ENCODE measurements around the gene RNASEL. TPM values are rescaled to one million over a fixed set of nuclear protein-coding genes. Genes with fewer than 3 reads are reported as not detected.

RNASEL gene
- total and polyA plus RNA-seq, 4 donors: 3.7 to 14.8 (median 9.0) TPM

GRCh38 chr1:182584746-182585145, 4.3 kb downstream of the RNASEL start:
- H3K27ac ChIP-seq (ENCODE audit: low read depth in 1 of 2, low read length in 1 of 2): no peak overlapping the region
- H3K36me3 ChIP-seq (ENCODE audit: control insufficient read depth in 4 of 4, insufficient read depth in 4 of 4, low read length in 4 of 4): peaks cover 0 to 16% (median 8%) of the 10 kb centered on the region in 4 donors
- DNase-seq (no peak), ATAC-seq (ENCODE audit: insufficient read depth, low FRiP score) (no peak)
- no peak for TF ChIP-seq CTCF (IDR thresholded peaks at IDR 0.05; ENCODE audit: control extremely low read depth, extremely low read depth)
- no peak overlapping the region for H3K4me3 ChIP-seq
- peaks cover 0 to 2% (median 0%) of the 10 kb centered on the region in 4 donors for H3K9me3 ChIP-seq (ENCODE audit: control insufficient read depth in 4 of 4, insufficient read depth in 3 of 4, low read length in 3 of 4)
- H3K9ac ChIP-seq (ENCODE audit: insufficient read depth in 1 of 2, low read length in 2 of 2): no peak overlapping the region
- 96% methylated on average over 4 of the region's 4 CpGs for WGBS, 2 donors
- H3K4me1 ChIP-seq (ENCODE audit: control insufficient read depth in 5 of 5, insufficient read depth in 5 of 5, low read length in 5 of 5): peaks cover 0 to 12% (median 3%) of the 10 kb centered on the region in 5 donors
- no peaks in the 10 kb centered on the region for H3K27me3 ChIP-seq (ENCODE audit: control insufficient read depth in 3 of 3, insufficient read depth in 3 of 3, low read length in 2 of 3)

DNA sequence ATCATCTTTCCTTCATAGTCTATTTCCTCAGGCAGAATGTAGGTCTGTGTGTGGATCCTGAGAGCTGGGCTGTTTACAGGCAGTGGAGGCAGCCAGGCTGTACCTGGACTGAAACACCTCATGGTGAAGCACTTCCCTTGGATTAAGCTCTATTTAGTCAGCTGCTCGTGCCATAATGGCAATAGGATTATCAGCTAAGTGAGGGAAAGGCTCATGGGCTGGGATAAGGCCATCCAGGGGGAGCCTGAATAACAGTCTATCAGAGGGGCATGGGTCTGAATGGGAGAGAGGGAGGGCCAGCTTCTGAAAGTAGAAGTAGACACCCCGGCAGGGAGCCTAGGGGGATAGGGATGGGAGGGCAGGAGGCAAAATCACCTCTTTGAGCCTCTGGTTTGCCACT, 8.3 kb downstream of the RNASEL start:
- DNase-seq (no peak), ATAC-seq (ENCODE audit: insufficient read depth, low FRiP score) (no peak)
- H3K27me3 ChIP-seq (ENCODE audit: control insufficient read depth in 3 of 3, insufficient read depth in 3 of 3, low read length in 2 of 3): no peaks in the 10 kb centered on the region
- H3K27ac ChIP-seq (ENCODE audit: low read depth in 1 of 2, low read length in 1 of 2): no peak overlapping the region
- peaks cover 0 to 6% (median 0%) of the 10 kb centered on the region in 5 donors for H3K4me1 ChIP-seq (ENCODE audit: control insufficient read depth in 5 of 5, insufficient read depth in 5 of 5, low read length in 5 of 5)
- no peak for TF ChIP-seq CTCF (IDR thresholded peaks at IDR 0.05; ENCODE audit: control extremely low read depth, extremely low read depth)
- H3K9ac ChIP-seq (ENCODE audit: insufficient read depth in 1 of 2, low read length in 2 of 2): no peak overlapping the region
- H3K4me3 ChIP-seq: no peak overlapping the region
- WGBS, 2 donors: 90 to 99% methylated on average over 2 of the region's 2 CpGs
- H3K9me3 ChIP-seq (ENCODE audit: control insufficient read depth in 4 of 4, insufficient read depth in 3 of 4, low read length in 3 of 4): peaks cover 0 to 2% (median 0%) of the 10 kb centered on the region in 4 donors
- peaks cover under 1 to 27% (median 10%) of the 10 kb centered on the region in 4 donors for H3K36me3 ChIP-seq (ENCODE audit: control insufficient read depth in 4 of 4, insufficient read depth in 4 of 4, low read length in 4 of 4)

- 75 to 81% methylated on average over 3 of the region's 3 CpGs for WGBS, 2 donors
- no peaks in the 10 kb centered on the region for H3K27me3 ChIP-seq (ENCODE audit: control insufficient read depth in 3 of 3, insufficient read depth in 3 of 3, low read length in 2 of 3)
- H3K9me3 ChIP-seq (ENCODE audit: control insufficient read depth in 4 of 4, insufficient read depth in 3 of 4, low read length in 3 of 4): peaks cover 0 to under 1% (median 0%) of the 10 kb centered on the region in 4 donors
- H3K36me3 ChIP-seq (ENCODE audit: control insufficient read depth in 4 of 4, insufficient read depth in 4 of 4, low read length in 4 of 4): peaks cover 6 to 24% (median 17%) of the 10 kb centered on the region in 4 donors
- DNase-seq (no peak), ATAC-seq (ENCODE audit: insufficient read depth, low FRiP score) (peak; percentile 34)
- no peak overlapping the region for H3K27ac ChIP-seq (ENCODE audit: low read depth in 1 of 2, low read length in 1 of 2)
- no peaks in the 10 kb centered on the region for H3K4me1 ChIP-seq (ENCODE audit: control insufficient read depth in 5 of 5, insufficient read depth in 5 of 5, low read length in 5 of 5)
- H3K9ac ChIP-seq (ENCODE audit: insufficient read depth in 1 of 2, low read length in 2 of 2): no peak overlapping the region
- TF ChIP-seq CTCF (IDR thresholded peaks at IDR 0.05; ENCODE audit: control extremely low read depth, extremely low read depth): no peak
- H3K4me3 ChIP-seq: no peak overlapping the region
Observed at GRCh38 chr1:182575540-182576149, 13.4 kb downstream of the RNASEL start.

GRCh38 chr1:182574156-182574555, 14.9 kb downstream of the RNASEL start:
- no peak overlapping the region for H3K9ac ChIP-seq (ENCODE audit: insufficient read depth in 1 of 2, low read length in 2 of 2)
- H3K27ac ChIP-seq (ENCODE audit: low read depth in 1 of 2, low read length in 1 of 2): no peak overlapping the region
- TF ChIP-seq CTCF (IDR thresholded peaks at IDR 0.05; ENCODE audit: control extremely low read depth, extremely low read depth): no peak
- 94 to 96% methylated on average over 4 of the region's 4 CpGs for WGBS, 2 donors
- H3K36me3 ChIP-seq (ENCODE audit: control insufficient read depth in 4 of 4, insufficient read depth in 4 of 4, low read length in 4 of 4): peaks cover 6 to 15% (median 11%) of the 10 kb centered on the region in 4 donors
- no peak overlapping the region for H3K4me3 ChIP-seq
- H3K27me3 ChIP-seq (ENCODE audit: control insufficient read depth in 3 of 3, insufficient read depth in 3 of 3, low read length in 2 of 3): no peaks in the 10 kb centered on the region
- DNase-seq (no peak), ATAC-seq (ENCODE audit: insufficient read depth, low FRiP score) (no peak)
- H3K4me1 ChIP-seq (ENCODE audit: control insufficient read depth in 5 of 5, insufficient read depth in 5 of 5, low read length in 5 of 5): no peaks in the 10 kb centered on the region
- no peaks in the 10 kb centered on the region for H3K9me3 ChIP-seq (ENCODE audit: control insufficient read depth in 4 of 4, insufficient read depth in 3 of 4, low read length in 3 of 4)

All from lung (tissue), 12 donors.